C4-2B (cell line): ENCODE data around the gene MSRB1.

Experiments used
- CTCF ChIP-seq: fragments of 450-650 bp; conservative IDR thresholded peaks from 2 replicates; pipeline ENCODE4 v1.5.1; 2017; ENCODE audit warnings: mild to moderate bottlenecking
- ZFX ChIP-seq: fragments of 450-650 bp; IDR thresholded peaks from 2 replicates; pipeline ENCODE4 v1.6.1; 2017

- TF ChIP-seq CTCF: no peak
- no peak for TF ChIP-seq ZFX
Observed at GRCh38 chr16:1914084-1914608, 28.9 kb downstream of the MSRB1 start.
